Bladder microvascular endothelial cell (primary cell): ENCODE data around the gene ABCG4. TPM values are rescaled to one million over a fixed set of nuclear protein-coding genes. Genes with fewer than 3 reads are reported as not detected.

Experiments used
- total RNA-seq: library from RNA; depleted of rRNA; stranded (reverse); fragments of >200 nt; gene quantifications from 2 replicates; pipeline ENCODE4 v1.2.3, GENCODE V29; 2014

Gene ABCG4
- total RNA-seq = under 0.01 TPM in 1 of 2 replicates, not detected in the other

GRCh38 chr11:119149018-119149785, at the start of gene ABCG4:
Gene ABCG4 (plus strand): TSS chr11:119149052. CDS start chr11:119149966, 914 bp downstream.

GRCh38 chr11:119101759-119102423, 47.0 kb upstream of the ABCG4 start, which contains the start of gene DPAGT1:
Gene DPAGT1 (minus strand): TSS chr11:119101853. CDS start chr11:119101655, 198 bp downstream.

GRCh38 chr11:119106564-119107537, 42.0 kb upstream of the ABCG4 start, which contains the start of gene C2CD2L:
Gene C2CD2L (plus strand): TSS chr11:119107344. CDS start chr11:119107742, 398 bp downstream.

GRCh38 chr11:119121008-119121810, 27.6 kb upstream of the ABCG4 start, which contains the start of gene HINFP:
Gene HINFP (plus strand): TSS chr11:119121580. CDS start chr11:119126945, 5,365 bp downstream.

GRCh38 chr11:119168471-119169281, 19.8 kb downstream of the ABCG4 start, which contains the start of gene NLRX1:
Gene NLRX1 (plus strand): TSS chr11:119168725. CDS start chr11:119171404, 2,679 bp downstream.

GRCh38 chr11:119205574-119206510, 57.0 kb downstream of the ABCG4 start, which contains the start of gene CBL:
Gene CBL (plus strand): TSS chr11:119206339. CDS start chr11:119206418, 79 bp downstream.

Other genes starting within 250 kb of the ABCG4 start
- 7.3 and 24.8 TPM in 2 replicates for gene BCL9L, start 223.1 kb upstream of the ABCG4 start, total RNA-seq
- gene UPK2, start 192.8 kb upstream of the ABCG4 start, total RNA-seq = not detected in 2 replicates
- gene FOXR1, start 177.3 kb upstream of the ABCG4 start, total RNA-seq = not detected in 2 replicates
- gene CENATAC, start 150.9 kb upstream of the ABCG4 start, total RNA-seq = 10.2 and 20.0 TPM in 2 replicates
- 385 and 658 TPM in 2 replicates for gene RPS25, start 130.7 kb upstream of the ABCG4 start, total RNA-seq
- gene TRAPPC4, start 130.3 kb upstream of the ABCG4 start, total RNA-seq = 87.9 and 137 TPM in 2 replicates
- gene SLC37A4, start 118.2 kb upstream of the ABCG4 start, total RNA-seq = 12.5 and 17.0 TPM in 2 replicates
- 125 and 188 TPM in 2 replicates for gene HYOU1, start 91.8 kb upstream of the ABCG4 start, total RNA-seq
- gene VPS11, start 81.2 kb upstream of the ABCG4 start, total RNA-seq = 19.8 and 35.4 TPM in 2 replicates
- 2.5 and 2.6 TPM in 2 replicates for gene HMBS, start 64.2 kb upstream of the ABCG4 start, total RNA-seq
- 9.4 and 26.6 TPM in 2 replicates for gene DPAGT1, start 47.2 kb upstream of the ABCG4 start, total RNA-seq
- gene C2CD2L, start 41.7 kb upstream of the ABCG4 start, total RNA-seq = 2.1 and 4.5 TPM in 2 replicates
- gene HINFP, start 27.5 kb upstream of the ABCG4 start, total RNA-seq = 11.8 and 23.6 TPM in 2 replicates
- gene NLRX1, start 19.7 kb downstream of the ABCG4 start, total RNA-seq = 11.7 and 19.3 TPM in 2 replicates
- not detected in 2 replicates for gene NHERF4, start 36.4 kb downstream of the ABCG4 start, total RNA-seq
- gene CBL, start 57.3 kb downstream of the ABCG4 start, total RNA-seq = 8.3 and 18.8 TPM in 2 replicates
- gene MCAM, start 168.1 kb downstream of the ABCG4 start, total RNA-seq = 844 and 1,058 TPM in 2 replicates
- 3.2 and 8.2 TPM in 2 replicates for gene RNF26, start 185.5 kb downstream of the ABCG4 start, total RNA-seq
- 62.3 and 67.1 TPM in 2 replicates for gene C1QTNF5, start 191.8 kb downstream of the ABCG4 start, total RNA-seq
- under 0.01 TPM in 1 of 2 replicates, not detected in the other for gene MFRP, start 197.7 kb downstream of the ABCG4 start, total RNA-seq
- 0.06 TPM in 1 of 2 replicates, not detected in the other for gene USP2, start 232.6 kb downstream of the ABCG4 start, total RNA-seq